Activated T-helper 1 cell treated with anti-CD3 and anti-CD28 coated beads, Interleukin-12 subunit alpha, Interleukin-12 subunit beta, Interleukin-2, Interleukin-4 antibody, amounts not matched to agents 30 ng/mL and 10 ng/mL and 1 ng/mL, durations not matched to agents 14 hours and 24 hours and 36 hours (primary cell): ENCODE data around the gene NFIX. TPM values are rescaled to one million over a fixed set of nuclear protein-coding genes. Genes with fewer than 3 reads are reported as not detected.
A peak's percentile ranks its signal among the peaks of the same experiment; 100 is the strongest.
"Not testable (repeated sequence)": the region's sequence is repeated elsewhere in the genome, so short reads cannot be mapped to it uniquely, and the experiment has no call there.

Experiments
- DNase-seq: peaks from one replicate; pipeline ENCODE4 v3.0.0; 2021; ENCODE audit warnings: low spot score
- H3K27ac Mint-ChIP-seq: one replicate; pipeline ENCODE4 v1.8.0; 2021; ENCODE audit warnings: mild to moderate bottlenecking, mixed read lengths
- H3K27me3 Mint-ChIP-seq: one replicate; pipeline ENCODE4 v1.8.0; 2022; ENCODE audit warnings: mild to moderate bottlenecking, moderate library complexity, mixed read lengths; ENCODE audit not compliant: insufficient read depth
- H3K36me3 Mint-ChIP-seq: one replicate; pipeline ENCODE4 v1.8.0; 2021; ENCODE audit warnings: low read depth, mixed read lengths
- H3K4me1 Mint-ChIP-seq: one replicate; pipeline ENCODE4 v1.8.0; 2021; ENCODE audit warnings: low read depth, mixed read lengths
- H3K4me3 Mint-ChIP-seq: one replicate; pipeline ENCODE4 v1.8.0; 2021; ENCODE audit warnings: mild to moderate bottlenecking, moderate library complexity, mixed read lengths
- H3K9me3 Mint-ChIP-seq: one replicate; pipeline ENCODE4 v1.8.0; 2021; ENCODE audit warnings: mixed read lengths
- intact Hi-C: fragments of 100-400 bp; cut with micrococcal nuclease; formaldehyde crosslinking; loops from one replicate; pipeline ENCODE4 v1.15.1; 2024
- total RNA-seq: library from RNA; stranded (reverse); gene quantifications from 2 replicates; pipeline ENCODE4 v1.2.3, GENCODE V29; 2022

The NFIX gene
- 4.5 and 8.0 TPM in 2 replicates for total RNA-seq

- H3K4me3 Mint-ChIP-seq = peak within 1 kb of the TSS; percentile 93
- intact Hi-C loops = no loop called here
- peaks cover 7% of the 10 kb centered on the region for H3K4me1 Mint-ChIP-seq
- H3K27ac Mint-ChIP-seq = peak within 1 kb of the TSS; percentile 20
- H3K36me3 Mint-ChIP-seq = peaks cover 4% of the 10 kb centered on the region
- peaks cover 29% of the 10 kb centered on the region for H3K27me3 Mint-ChIP-seq
- DNase-seq = peak; percentile 57
- H3K9me3 Mint-ChIP-seq = no peaks in the 10 kb centered on the region
Observed at GRCh38 chr19:12994701-12995595, at the start of gene NFIX. NFIX (plus strand) TSS chr19:12995475; CDS start chr19:12995838, 363 bp downstream.

DNA sequence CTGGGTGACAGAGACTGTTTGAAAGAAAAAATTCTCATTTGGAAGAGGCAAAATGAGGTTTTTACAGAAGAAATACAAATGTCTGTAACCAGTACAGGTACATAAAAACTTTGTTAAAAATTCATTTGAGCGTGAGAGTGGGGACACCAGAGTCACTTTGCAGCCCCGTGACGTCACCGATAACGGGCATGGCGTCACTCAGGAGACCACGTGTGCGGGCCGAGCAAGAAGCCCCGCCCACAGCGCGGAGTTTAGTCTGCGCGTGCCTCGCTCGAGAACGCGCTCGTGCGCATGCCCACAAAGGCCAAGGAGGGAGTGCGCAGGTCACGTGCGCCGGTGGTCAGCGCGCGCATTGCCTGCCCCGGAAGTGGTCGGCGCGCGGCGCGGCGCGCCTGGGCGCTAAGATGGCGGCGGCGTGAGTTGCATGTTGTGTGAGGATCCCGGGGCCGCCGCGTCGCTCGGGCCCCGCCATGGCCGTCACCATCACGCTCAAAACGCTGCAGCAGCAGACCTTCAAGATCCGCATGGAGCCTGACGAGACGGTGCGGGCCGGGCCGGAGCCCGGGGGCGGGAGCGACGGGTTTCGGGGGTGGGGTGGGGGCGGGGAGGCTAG lies 49.7 kb upstream of the NFIX start, which contains the start of gene RAD23A:
RAD23A (plus strand) TSS at position 384 of the 613 bp plus-strand sequence; CDS start at position 471, 87 bp downstream.
- Mint-ChIP-seq H3K4me3 (peak within 1 kb of the TSS; percentile 92), H3K9me3 (no peaks in the 10 kb centered on the region), H3K27me3 (no peaks in the 10 kb centered on the region), H3K27ac (peak within 1 kb of the TSS; percentile 94), H3K36me3 (peaks cover 53% of the 10 kb centered on the region), H3K4me1 (peaks cover 48% of the 10 kb centered on the region)
- intact Hi-C loops = loop anchor here (1.0 to 2.0 kb wide), 3 partner anchors 9 to 205 kb away; partner anchors contain the start of genes FARSA, IER2 and STX10
- peak; percentile 98 for DNase-seq

GRCh38 chr19:12946092-12946721 lies 49.1 kb upstream of the NFIX start:
- Mint-ChIP-seq H3K36me3 (peaks cover 50% of the 10 kb centered on the region), H3K9me3 (no peaks in the 10 kb centered on the region)

DNA sequence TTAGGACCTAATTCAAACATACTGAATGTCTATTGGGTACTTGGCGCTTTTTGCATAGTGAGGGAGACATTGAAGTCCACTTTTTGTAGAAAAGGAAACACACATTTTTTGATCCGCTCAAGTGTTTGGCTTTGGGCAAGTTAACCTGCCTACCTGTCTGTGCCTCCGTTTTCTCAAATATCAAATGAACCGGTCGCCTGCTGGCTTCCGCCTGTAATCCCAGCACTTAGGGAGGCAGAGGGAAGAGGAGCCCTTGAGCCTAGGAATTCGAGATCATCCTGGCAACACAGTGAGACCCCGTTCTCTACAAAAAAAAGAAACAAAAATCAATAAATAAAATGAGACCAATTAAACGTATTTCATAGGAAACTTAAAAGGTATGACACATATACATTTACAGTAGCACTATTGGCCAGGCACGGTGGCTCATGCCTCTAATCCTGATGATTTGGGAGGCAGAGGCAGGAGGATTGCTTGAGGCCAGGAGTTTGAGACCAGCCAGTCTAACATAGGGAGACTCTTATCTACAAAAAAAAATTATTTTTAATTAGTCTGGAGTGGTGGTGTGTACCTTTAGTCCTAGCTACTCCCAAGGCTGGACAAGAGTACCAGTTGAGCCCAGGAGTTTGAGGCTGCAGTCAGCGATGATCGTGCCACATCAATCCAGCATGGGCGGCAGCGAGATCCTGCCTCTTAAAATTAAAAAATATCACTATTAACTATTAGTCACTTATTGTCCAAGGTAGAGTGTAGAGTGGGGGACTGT lies 48.4 kb upstream of the NFIX start:
- Mint-ChIP-seq H3K27me3 (no peaks in the 10 kb centered on the region), H3K4me1 (peaks cover 42% of the 10 kb centered on the region)

More at GRCh38 chr19:12946092-12946721, 49.1 kb upstream of the NFIX start:
- DNase-seq = peak; percentile 53
- intact Hi-C loops = loop anchor here (1.0 kb wide), 1 partner anchor 8 kb away; no protein-coding TSS in a partner anchor
- no peaks in the 10 kb centered on the region for H3K27me3 Mint-ChIP-seq
- peak overlapping the region; percentile 92 for H3K4me3 Mint-ChIP-seq
- H3K4me1 Mint-ChIP-seq = peaks cover 42% of the 10 kb centered on the region
- peak overlapping the region; percentile 81 for H3K27ac Mint-ChIP-seq

GRCh38 chr19:12947702-12948611 lies 47.3 kb upstream of the NFIX start:
- Mint-ChIP-seq H3K27me3 (no peaks in the 10 kb centered on the region), H3K36me3 (peaks cover 52% of the 10 kb centered on the region), H3K4me1 (peaks cover 42% of the 10 kb centered on the region), H3K27ac (no peak overlapping the region), H3K4me3 (peak overlapping the region; percentile 51), H3K9me3 (no peaks in the 10 kb centered on the region)
- DNase-seq = no peak
- intact Hi-C loops = no loop called here

More for the DNA sequence above, 48.4 kb upstream of the NFIX start:
- no peak for DNase-seq
- H3K4me3 Mint-ChIP-seq = peak overlapping the region; percentile 92
- H3K9me3 Mint-ChIP-seq = no peaks in the 10 kb centered on the region
- H3K27ac Mint-ChIP-seq = peak overlapping the region; percentile 81
- peaks cover 55% of the 10 kb centered on the region for H3K36me3 Mint-ChIP-seq
- intact Hi-C loops = loop anchor here (1.0 kb wide), 1 partner anchor 7 kb away; no protein-coding TSS in a partner anchor

DNA sequence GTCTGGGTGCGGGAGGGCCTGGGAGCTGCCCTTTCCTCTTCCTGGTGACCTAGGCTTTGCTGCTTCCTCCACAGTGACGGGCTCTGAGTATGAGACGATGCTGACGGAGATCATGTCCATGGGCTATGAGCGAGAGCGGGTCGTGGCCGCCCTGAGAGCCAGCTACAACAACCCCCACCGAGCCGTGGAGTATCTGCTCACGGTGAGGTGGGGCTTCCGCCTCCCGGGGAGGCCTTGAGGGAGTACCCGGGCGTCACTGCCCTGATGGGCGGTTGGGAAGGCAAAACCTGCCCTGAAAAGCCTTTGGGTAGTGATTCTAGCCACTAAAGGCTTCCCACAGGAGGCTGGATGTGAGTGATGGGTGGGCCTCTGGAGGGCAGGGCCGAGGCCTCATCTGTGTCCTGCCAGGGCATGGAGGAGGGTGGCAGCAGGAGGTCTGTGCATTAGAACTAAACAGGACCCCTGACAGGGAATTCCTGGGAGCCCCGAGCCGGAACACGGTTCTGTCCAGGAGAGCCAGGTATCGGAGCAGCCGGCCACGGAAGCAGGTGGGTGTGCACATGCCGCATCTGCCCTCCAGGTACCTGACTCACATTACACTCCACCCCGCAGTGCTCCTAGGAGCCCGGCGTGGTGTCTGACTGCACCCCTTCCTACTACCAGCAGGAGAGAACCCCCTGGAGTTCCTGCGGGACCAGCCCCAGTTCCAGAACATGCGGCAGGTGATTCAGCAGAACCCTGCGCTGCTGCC lies 46.5 kb upstream of the NFIX start:
- intact Hi-C loops = no loop called here
- Mint-ChIP-seq H3K4me3 (no peak overlapping the region), H3K4me1 (peaks cover 37% of the 10 kb centered on the region), H3K36me3 (peaks cover 47% of the 10 kb centered on the region), H3K9me3 (no peaks in the 10 kb centered on the region), H3K27ac (peak overlapping the region; percentile 34), H3K27me3 (no peaks in the 10 kb centered on the region)
- no peak for DNase-seq

DNA sequence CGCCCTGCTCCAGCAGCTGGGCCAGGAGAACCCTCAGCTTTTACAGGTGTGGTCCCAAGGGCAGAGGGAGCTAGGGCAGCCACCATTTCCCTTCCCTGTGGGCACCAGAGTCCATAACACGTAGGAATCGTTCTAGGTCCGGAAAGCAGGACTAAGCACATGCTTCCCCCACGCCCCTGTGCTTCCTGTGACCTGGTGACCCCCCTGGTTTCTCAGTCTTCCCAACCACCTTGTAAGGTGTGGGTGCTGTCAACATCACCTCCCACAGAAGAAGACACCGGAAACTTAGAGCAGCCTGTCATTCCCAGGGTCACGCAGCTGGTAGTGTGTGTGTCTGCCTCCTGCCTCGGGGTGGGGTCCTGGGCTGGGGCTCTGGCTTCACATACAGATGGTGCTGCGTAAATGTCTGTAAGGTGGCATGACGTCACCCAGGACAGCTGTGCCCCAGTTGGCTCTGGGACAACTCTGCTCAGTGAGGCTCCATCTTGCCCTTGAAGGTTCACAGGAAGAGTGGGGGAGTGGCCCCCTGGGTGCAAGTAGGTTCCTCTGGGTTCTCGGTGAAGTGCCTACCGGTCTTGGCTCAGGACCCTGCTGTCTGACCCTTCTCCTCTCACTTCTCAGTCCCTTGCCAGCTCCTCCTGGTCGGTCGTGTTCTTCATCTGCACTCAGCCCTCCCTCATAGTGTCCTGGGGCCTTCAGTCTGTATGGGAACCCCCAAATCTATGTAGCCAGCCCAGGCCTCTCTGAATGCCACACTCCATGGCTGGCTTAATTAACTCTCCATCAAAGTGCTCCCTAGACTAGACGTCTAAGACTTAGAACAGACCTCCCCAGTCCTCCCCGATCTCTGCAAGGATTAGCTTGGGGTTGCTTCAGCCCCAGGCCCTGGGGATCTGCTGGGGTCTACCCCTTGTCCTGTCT lies 45.7 kb upstream of the NFIX start:
- no peaks in the 10 kb centered on the region for H3K27me3 Mint-ChIP-seq
- H3K4me1 Mint-ChIP-seq = peaks cover 42% of the 10 kb centered on the region
- H3K27ac Mint-ChIP-seq = peak overlapping the region; percentile 80
- H3K36me3 Mint-ChIP-seq = peaks cover 49% of the 10 kb centered on the region
- H3K4me3 Mint-ChIP-seq = no peak overlapping the region
- H3K9me3 Mint-ChIP-seq = no peaks in the 10 kb centered on the region
- no peak for DNase-seq
- intact Hi-C loops = no loop called here

GRCh38 chr19:12952050-12952449 lies 43.2 kb upstream of the NFIX start:
- H3K27me3 Mint-ChIP-seq, DNase-seq, H3K9me3 Mint-ChIP-seq, H3K4me3 Mint-ChIP-seq, intact Hi-C loops: not testable (repeated sequence)
- peaks cover 40% of the 10 kb centered on the region for H3K4me1 Mint-ChIP-seq
- peak overlapping the region; percentile 3 for H3K27ac Mint-ChIP-seq
- H3K36me3 Mint-ChIP-seq = peaks cover 41% of the 10 kb centered on the region

DNA sequence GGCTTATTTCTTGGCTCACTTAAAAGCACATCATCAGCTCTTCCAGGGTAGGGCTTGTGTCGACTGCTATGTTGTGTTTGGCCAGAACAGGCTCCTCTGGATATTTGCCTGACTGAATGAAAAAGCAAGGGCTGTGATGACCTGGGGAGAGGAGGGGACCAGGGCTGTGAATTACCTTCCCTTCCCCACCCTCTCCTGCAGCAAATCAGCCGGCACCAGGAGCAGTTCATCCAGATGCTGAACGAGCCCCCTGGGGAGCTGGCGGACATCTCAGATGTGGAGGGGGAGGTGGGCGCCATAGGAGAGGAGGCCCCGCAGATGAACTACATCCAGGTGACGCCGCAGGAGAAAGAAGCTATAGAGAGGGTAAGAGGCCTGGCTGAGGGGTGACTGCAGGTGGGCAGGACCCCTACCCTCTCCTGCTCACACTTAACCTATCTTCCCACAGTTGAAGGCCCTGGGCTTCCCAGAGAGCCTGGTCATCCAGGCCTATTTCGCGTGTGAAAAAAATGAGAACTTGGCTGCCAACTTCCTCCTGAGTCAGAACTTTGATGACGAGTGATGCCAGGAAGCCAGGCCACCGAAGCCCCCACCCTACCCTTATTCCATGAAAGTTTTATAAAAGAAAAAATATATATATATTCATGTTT lies 42.7 kb upstream of the NFIX start:
- H3K27ac Mint-ChIP-seq = no peak overlapping the region
- peaks cover 38% of the 10 kb centered on the region for H3K4me1 Mint-ChIP-seq
- no peak overlapping the region for H3K4me3 Mint-ChIP-seq
- no peaks in the 10 kb centered on the region for H3K9me3 Mint-ChIP-seq
- H3K27me3 Mint-ChIP-seq = no peaks in the 10 kb centered on the region
- peaks cover 40% of the 10 kb centered on the region for H3K36me3 Mint-ChIP-seq
- no peak for DNase-seq
- intact Hi-C loops = no loop called here
